Uterus (tissue), 2 donors: ENCODE measurements around the gene SLC25A15.

Experiments
- CTCF ChIP-seq, 4 experiments: fragments of 200-600 bp in 2 of 4; fragments of 450-650 bp in 2 of 4; sonication (generic) in 2 of 4; IDR thresholded peaks; one replicate each; pipeline ENCODE4 v1.5.1; 2016 to 2019; ENCODE audit warnings: antibody characterized with exemption in 4 of 4, mild to moderate bottlenecking in 2 of 4, moderate library complexity in 1 of 4
- POLR2A ChIP-seq, 2 donors: fragments of 450-650 bp; IDR thresholded peaks; one replicate each; pipeline ENCODE4 v1.6.1; 2016; ENCODE audit warnings: antibody characterized with exemption in 2 of 2, mild to moderate bottlenecking in 1 of 2, moderate library complexity in 1 of 2

- TF ChIP-seq CTCF (IDR thresholded peaks at IDR 0.05): no peak
- no peak for TF ChIP-seq POLR2A (IDR thresholded peaks at IDR 0.05)
These were observed 2.8 kb upstream of the SLC25A15 start for GRCh38 chr13:40786568-40786996.
